Uterus (tissue), 2 donors: ENCODE measurements around the gene SNRPE.

Experiments
- POLR2A ChIP-seq, 2 donors: fragments of 450-650 bp; IDR thresholded peaks; one replicate each; pipeline ENCODE4 v1.6.1; 2016; ENCODE audit warnings: antibody characterized with exemption in 2 of 2, mild to moderate bottlenecking in 1 of 2, moderate library complexity in 1 of 2
- TF ChIP-seq, protein P1 (sequence below), 4 experiments: fragments of 200-600 bp in 2 of 4; fragments of 450-650 bp in 2 of 4; sonication (generic) in 2 of 4; IDR thresholded peaks; one replicate each; pipeline ENCODE4 v1.5.1; 2016 to 2019; ENCODE audit warnings: antibody characterized with exemption in 4 of 4, mild to moderate bottlenecking in 2 of 4, moderate library complexity in 1 of 4

DNA sequence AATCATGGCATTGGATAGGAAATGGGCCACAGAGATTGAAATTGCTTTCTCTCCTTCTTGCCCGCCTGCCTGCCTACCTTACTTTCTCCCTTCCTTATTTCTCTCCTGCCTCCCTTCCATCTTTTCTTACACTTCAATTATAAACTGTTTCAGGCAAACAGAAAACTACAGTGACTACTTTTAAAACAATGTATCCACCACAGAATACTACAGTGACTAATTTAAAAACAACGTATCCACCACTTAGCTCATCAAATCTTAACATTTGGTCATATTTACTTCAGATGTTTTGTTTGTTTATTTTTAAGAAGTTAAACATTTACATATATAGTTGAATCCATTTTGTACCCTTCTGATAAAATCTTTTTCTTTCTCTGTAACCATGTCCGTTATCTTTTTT, 54.4 kb downstream of the SNRPE start:
- TF ChIP-seq, protein P1, sequence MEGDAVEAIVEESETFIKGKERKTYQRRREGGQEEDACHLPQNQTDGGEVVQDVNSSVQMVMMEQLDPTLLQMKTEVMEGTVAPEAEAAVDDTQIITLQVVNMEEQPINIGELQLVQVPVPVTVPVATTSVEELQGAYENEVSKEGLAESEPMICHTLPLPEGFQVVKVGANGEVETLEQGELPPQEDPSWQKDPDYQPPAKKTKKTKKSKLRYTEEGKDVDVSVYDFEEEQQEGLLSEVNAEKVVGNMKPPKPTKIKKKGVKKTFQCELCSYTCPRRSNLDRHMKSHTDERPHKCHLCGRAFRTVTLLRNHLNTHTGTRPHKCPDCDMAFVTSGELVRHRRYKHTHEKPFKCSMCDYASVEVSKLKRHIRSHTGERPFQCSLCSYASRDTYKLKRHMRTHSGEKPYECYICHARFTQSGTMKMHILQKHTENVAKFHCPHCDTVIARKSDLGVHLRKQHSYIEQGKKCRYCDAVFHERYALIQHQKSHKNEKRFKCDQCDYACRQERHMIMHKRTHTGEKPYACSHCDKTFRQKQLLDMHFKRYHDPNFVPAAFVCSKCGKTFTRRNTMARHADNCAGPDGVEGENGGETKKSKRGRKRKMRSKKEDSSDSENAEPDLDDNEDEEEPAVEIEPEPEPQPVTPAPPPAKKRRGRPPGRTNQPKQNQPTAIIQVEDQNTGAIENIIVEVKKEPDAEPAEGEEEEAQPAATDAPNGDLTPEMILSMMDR (IDR thresholded peaks at IDR 0.05) = no peak
- TF ChIP-seq POLR2A (IDR thresholded peaks at IDR 0.05) = no peak
